Stimulated activated CD4-positive, alpha-beta T cell treated with anti-CD3 and anti-CD28 coated beads, Interleukin-12 subunit alpha, Interleukin-12 subunit beta, amount 100 ng/mL, for 24 hours (primary cell): ENCODE data around the gene CCDC27.
"Not testable (repeated sequence)": the region's sequence is repeated elsewhere in the genome, so short reads cannot be mapped to it uniquely, and the experiment has no call there.

Experiments used
- DNase-seq, 2 experiments: peaks; one replicate each; pipeline ENCODE4 v3.0.0-alpha.2; 2020; ENCODE audit warnings: low read depth in 2 of 2

CCDC27 gene

DNA sequence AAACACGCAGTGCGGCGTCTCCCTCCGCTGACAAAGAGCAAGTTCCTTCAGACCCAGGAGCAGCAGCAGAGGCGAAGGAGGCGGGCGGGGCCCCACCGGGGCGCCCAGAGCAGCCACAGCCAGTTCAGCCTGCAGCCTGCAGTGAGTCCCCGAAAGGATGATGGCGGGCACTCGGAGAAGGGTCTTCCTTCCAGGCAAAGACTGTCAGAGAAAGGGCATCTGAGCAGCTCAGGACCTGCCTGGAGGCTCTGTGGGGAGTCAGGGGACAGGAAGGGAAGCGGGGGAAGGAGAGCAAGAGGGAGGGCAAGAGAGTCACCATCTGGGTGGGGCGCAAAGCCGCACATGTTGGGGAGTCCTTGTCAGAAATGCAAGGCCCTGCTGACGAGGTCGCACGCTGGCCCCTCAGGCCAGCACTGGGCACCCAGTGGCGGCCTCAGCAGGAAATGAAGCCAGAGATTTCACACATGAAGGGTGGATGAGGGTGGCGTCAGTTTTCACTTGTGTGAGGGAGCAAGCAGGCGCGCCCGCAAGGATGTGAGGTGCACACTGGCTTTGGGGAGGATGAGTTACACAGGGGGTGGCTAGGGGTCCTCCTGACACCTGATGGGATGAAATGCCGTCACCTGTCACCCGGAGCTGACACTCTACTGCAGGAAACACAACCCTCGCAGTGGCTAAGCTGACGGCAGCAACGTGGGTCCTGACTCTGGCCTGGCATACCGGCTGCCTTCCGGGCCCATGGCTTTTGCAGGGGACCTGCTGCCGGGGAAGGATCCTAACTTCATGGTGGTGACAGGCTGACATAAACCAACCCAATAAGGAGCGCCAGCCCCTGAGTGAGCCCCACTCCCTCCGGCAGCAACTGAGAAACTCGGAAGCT, 37.4 kb downstream of the CCDC27 start:
- no peak for DNase-seq

DNA sequence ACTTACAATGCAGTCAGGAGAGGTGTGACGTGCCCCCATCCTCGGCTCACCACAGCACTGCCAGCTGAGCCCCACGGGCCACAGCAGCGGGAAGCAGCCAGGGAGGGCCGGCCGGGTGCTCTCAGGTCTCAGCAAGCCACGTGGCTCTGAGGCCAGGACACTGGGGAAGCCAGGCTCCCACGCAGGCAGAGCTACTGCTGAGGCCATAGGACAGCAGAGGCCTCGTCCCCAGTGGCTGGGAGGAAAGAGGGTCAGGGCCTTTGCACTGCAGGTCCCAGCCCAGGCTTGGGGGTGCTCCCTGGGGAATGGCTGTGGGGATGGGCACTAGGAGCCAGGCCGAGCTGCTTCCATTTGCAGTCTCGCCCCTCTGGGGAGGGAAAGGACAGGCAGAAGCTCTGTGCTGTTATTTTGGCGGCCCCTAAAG, 38.3 kb downstream of the CCDC27 start:
- DNase-seq = no peak

DNA sequence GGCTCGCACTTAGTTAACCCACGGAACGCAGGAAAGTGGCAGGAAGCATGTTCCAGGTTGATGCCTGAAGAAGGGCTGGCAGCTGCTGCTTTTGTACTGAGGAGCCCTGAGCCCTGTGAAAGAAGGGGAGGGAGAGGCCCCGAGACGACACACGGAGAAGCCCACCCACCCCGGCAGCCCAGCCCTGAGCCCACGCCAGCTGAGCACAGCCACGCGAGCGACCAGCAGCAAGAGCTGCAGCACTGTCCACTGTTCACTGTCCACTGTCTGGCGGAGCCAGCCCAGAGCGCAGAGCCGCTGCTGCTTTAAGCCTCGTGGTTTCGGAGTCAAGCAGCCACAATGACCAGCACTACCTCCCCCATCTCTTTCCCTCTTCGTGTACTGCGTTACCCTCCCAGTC, 38.7 kb downstream of the CCDC27 start:
- DNase-seq = no peak

DNA sequence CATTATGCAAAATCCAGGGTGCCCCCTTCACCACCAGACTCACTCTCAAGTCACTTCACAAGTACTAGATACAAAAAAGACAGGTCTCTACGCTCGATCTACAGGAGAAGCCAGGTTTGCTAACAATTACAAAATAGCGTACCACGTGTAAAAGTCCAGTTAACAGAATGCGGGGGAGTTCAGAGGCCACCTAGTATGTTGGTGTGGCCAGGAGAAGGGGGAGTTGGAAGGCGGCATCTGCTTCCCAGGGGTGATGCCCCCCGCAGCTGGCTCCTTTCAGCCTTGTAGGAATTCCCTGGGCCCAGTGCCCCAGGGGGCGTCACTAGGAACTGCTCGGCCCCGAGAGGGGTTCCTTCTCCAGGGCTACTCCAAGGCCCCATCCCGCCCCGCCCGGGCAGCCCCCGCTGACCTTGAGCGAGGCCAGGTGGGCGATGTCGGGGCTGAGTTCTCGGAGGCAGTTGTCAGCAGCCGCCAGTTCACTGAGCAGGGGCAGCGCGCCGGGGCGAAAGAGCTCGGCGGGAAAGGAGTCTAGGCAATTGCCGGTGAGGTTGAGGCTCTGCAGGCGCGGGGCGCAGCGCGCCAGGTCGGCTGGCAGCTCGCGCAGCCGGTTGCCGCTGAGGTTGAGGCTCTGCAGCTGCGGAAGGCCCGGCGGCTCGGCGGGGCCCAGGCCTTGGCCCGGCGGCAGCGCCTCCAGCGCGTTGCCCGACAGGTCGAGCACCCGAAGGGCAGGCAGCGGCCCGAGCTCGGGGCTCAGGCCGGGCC, 43.4 kb downstream of the CCDC27 start:
- no peak for DNase-seq

DNA sequence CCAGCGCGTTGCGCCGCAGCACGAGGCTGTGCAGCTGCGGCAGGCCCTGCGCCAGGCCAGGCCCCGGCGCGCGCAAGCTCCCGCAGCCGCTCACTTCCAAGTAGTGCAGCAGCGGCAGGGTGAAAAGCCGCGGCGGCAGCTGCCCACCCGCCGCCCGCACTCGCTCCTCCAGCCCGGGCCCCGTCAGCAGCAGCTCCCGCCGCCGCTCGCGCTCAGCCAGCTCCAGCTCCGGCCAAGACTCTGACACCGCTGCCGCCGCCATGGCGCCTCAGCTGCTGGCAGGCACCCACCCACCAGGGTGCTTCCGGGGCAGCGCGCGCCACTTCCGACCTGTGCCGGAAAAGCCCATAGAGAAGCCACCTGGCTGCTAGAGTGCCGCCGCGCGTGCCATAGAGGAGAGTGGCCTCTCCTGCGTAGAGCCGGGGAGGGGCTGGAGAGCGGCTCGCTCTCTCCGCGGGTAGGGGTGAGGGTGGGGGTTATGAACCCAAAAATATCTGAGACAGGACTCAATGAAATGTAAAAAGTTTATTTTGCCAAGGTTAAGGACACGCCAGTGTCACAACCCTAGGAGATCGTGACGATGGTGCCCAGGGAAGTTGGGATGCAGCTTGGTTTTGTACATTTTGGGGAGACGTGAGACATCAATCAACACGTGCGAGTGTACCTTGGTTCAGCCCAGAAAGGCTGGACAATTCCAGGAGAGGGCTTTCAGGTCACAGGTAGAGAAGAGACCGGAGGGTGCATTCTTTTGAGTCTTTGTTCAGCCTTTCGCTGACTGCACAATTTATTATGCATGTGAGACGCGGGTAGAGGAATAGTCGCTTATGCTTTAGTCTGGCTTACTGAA, 44.2 kb downstream of the CCDC27 start, which contains the start of gene LRRC47:
TSS of gene LRRC47 (minus strand) at position 284 of the 847 bp plus-strand sequence. CDS start at position 262, 22 bp downstream.
- DNase-seq = peak; percentile 88 to 92

DNA sequence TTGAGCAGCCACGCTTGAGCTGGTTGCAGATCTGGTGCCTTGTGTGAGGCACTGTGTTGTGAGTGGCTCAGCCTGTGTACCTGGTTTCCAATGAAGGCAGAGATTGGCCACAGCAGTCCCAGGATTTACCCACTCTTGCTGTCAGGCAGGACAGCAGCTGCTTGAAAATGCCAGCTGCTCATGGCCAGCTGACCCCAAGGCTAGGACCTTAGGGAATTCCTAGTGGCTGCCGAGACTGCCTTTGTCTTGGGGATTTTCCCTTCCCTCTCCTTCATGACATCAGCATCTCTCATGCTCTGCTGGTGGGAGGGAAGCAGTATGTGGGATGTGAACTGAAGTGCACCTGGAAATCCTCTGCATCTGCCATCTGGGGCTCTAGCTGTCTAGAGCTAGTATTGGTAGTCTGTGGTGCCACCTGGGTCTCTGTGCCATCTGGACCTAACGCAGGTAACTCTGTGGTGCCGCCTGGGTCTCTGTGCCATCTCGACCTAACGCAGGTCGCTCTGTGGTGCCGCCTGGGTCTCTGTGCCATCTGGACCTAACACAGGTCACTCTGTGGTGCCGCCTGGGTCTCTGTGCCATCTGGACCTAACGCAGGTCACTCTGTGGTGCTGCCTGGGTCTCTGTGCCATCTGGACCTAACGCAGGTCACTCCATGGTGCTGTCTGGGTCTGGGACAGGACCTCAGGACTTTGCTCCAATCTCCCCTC, 47.9 kb downstream of the CCDC27 start:
- no peak for DNase-seq

DNA sequence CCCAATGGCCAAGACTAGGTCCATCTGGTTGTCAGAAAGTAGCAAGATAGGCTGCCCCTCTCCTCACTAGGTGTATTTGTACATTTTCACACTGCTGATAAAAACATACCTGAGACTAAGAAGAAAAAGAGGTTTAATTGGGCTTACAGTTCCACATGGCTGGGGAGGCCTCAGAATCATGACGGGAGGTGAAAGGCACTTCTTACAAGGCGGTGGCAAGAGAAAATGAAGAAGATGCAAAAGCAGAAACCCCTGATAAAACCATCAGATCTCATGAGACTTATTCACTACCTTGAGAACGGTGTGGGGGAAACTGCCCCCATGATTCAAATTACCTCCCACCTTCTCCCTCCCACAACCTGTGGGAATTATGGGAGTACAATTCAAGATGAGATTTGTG, 48.5 kb downstream of the CCDC27 start:
- not testable (repeated sequence) for DNase-seq

DNA sequence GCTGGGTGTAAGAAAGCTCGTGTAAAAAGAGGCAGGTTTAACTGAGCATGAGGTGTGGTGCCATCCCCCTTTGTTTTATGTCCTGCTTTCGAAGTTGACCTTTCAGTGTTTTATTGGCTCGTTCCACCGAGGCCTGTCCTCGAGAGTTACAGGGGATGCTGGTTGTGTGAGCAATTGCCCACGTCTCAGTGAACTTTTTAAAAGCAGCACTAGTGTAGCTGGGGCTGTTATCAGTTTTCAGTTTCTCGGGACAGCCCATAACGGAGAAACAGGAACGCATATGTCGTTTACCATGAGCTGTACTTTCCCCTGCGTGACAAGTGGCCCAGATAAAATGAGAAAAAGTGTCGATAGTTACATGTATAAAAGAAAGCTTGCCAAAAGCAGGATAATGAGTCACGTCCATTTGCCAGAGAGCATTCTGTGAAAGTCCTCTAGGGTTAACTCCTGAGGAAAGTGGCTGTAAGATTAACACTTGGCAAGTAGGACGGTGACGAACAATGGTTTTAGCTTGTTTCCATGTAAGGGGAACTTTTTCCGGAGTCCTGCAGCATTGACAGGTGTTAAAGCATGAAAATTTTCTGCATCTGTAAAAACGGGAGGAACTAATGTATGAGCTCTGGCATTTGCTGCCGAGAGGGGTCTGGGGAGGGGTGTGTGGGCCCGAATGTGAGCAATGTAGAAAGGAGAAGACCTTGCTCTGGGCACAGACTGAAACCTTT, 51.8 kb downstream of the CCDC27 start:
- no peak for DNase-seq

DNA sequence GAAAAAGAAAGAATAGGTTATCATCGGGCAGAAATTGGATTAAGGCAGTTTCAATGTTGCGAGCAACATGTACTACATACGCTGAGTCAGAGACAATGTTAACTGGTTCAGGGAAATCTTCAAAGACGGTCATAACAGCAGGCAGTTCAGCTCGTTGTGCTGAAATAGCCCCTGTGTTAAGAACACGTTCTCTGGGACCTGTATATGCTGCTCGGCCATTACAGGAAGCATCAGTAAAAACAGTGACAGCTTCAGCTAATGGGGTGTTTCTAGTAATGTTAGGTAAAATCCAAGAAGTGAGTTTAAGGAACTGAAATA, 52.3 kb downstream of the CCDC27 start:
- DNase-seq = not testable (repeated sequence)

DNA sequence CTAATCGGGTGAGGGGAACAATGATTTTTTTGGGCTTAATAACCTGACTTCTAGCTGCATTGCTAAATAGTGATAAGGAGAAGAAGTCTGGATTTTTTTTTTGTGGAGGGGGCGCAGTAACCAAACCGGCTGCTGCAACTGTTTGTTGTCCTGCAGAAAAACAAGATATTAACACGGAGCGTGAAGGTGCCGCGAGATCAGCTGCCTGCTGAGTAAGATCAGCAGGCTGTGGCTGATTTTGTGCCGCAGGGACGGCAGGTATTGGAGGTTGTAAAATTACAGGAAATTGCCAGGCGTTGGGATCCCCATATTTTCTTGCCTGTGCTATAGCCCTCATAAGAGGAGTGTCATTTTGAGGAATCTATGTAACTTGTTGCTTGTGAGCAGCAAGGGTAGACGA, 52.8 kb downstream of the CCDC27 start:
- DNase-seq = no peak

DNA sequence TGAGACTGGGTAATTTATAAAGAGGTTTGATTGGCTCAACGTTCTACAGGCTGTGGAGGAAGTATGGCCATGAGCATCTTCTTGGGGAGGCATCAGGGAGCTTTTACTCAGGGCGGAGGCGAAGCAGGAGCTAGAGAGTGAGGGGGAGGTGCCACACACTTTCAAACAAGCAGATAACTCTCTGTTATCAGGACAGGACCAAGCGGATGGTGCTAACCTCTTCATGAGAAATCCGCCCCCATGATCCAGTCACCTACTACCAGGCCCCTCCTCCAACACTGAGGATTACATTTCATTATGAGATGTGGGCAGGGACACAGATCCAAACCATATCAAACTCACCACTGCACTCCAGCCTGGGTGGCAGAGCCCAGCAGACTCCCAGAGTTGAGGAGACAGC, 55.5 kb downstream of the CCDC27 start:
- DNase-seq = no peak

DNA sequence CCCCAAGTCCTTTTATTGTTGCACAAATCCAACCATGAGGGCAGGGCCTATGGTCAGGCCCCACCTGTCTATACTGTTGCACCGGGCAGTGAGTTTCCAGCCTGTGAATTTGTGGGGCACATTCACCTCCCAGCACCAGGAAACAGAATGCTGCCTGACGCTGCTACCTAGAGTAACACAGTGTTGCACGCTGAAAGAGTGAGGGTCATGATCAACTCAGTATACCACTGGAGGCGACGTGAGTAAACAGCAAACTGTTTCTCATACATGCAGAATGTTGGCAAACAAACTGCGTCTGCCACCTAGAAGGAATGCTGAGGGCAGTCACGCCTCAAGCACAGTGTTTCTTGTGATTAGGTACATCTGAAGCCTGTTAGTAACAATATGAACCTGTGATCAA, 57.4 kb downstream of the CCDC27 start:
- no peak for DNase-seq

DNA sequence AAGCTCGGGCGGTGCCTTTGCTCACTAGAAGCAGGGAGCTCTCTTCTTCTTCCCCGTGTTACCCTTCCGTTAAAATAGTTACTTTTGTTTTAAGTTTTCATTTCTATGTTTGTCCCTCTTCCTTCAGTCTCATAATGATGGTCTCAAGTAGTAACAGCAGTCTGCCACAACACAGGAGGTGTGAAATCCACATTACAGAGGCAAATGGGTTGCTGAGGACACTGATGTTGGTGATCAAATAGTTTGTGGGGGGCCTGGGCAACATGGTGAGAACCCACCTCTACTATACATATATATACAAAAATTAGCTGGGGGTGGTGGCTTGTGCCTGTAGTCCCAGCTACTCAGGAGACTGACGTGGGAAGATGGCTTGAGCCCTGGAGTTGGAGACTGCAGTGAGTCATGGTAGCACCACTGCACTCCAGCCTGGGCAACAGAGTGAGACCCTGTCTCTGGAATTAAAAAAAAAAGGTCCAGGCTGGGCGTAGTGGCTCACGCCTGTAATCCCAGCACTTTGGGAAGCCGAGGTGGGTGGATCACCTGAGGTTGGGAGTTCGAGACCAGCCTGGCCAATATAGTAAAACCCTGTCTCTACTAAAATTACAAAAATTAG, 58.0 kb downstream of the CCDC27 start:
- not testable (repeated sequence) for DNase-seq

DNA sequence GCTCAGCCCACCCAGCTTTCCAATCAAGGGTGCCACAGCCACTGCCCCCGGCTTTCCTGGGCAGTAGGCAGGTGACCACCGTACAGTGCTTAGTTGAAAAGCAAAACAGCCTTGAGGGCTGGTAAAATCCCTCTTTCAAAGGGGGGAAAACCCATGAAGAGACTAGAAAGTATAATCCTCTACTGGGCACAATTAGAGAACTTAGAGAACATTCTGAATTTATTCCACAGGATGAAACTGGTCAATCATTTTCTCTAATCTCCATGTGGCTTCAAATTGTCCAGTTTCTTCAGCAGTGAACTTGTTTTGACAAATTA, 59.3 kb downstream of the CCDC27 start:
- no peak for DNase-seq

DNA sequence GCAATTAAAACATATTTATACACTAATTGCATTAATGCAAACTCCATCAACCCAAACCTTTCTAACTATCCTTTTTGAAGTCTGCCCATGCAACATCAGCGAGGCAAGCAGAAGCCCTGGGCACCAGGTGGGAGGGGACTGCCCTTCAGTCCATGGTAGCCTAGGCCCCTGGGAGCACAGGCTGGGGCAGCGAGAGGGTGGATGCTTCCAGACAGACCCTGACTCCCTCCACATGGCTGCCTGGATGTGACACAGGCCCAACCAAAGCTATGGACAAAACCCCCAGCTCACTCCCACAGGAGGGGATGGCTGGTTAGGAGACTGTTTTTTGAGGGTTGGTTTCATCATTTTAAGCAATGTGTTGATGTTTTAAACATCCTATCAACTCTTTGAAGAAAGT, 61.8 kb downstream of the CCDC27 start:
- DNase-seq = no peak

DNA sequence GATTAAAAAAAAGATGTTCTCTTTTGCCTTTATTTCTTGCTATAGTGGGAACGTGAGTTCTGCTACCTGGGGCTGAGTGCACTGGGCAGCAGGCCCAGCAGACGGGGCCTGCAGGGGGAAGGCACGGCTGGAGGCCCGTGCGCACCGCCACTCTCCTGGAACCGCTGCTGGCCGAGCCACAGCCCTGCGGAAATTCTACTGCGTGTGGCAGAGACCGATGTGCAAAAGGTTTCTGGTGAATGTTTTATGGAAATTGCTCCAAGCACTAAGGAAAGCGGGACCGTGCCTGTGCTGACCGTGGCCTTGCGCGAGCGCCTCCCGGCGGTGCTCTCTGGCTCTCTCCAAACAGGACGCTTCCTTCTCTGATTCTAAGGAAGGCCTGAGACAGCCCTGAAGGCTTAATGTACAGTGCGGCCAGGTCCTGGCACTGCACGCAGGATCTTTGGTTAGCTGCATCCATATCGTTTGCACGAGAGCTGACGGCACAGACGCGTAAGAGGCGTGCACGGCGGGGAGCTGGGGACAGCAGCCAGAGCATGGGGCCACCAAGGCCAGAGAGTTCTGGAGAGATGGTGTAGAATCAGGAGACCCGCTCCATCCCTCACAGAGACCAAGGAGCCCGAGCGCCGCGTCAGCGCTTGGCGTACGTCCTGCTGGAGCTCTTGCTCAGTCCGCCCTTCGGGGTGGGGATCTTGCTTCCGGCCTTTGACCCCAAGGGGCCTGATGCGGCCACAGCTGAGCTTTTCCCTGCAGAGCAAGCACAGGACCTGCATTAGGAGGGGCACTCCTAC, 62.7 kb downstream of the CCDC27 start:
- no peak for DNase-seq

DNA sequence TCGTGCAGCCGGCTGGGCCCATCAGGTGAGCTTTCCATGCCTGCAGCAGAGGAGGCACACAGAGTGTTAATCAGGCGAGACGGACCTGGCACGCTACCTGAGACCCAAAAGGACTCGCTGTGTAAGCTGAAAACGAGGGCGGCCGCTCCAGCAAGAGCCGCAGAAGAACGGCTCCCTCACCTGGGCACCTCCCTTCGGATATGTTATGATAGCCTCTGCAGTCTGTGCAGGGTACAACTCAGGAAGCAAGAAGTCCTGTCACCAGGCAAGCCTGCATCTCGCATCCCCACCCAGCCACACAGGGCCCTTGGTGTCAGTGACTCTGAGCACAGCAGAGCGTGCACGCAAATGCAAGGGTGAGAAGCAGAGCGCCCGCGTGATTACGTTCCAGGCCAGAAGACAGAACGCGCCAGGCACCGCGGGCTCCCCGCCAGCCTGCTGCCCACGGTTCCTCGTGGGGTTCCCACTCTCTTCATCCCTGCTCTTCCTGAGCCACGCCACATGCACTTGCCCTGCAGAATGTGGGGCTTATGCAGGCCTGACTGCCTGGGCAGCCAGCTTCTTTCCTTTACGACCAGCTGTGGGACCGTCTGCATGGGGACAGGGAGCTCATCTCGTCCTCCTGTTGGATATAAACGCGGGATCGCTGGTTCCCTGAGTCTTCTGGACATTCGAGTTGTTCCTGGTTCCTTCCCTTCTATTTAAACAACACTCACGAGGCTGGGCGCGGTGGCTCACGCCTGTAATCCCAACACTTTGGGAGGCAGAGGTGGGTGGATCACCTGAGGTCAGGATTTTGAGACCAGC, 64.3 kb downstream of the CCDC27 start:
- DNase-seq = no peak

DNA sequence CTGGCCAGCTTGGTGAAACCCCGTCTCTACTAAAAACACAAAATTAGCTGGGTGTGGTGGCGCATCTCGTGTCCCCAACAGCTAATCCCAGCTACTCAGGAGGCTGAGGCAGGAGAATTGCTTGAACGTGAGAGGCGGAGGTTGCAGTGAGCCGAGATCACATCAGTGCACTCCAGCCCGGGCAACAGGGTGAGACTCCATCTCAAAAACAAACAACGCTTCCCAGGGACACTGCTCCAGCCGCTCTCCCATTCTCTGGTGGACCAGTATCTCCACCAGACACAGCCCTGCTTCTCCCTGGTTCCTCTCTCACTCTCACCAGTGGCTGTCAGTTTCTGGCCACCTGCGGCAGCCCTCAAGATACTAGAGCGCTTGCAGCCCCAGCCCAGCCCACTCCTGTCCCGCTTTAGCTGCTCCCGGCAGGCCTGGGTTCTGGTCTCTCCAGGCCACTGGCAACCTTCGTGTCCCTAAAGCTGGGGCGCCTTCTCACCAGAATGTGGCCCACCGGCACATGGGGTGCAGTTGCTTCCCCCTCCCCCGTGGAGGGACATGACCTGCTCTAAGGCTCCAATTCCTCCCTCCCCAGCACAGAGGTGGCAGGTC, 65.0 kb downstream of the CCDC27 start:
- no peak for DNase-seq
